Measurements from ENCODE around the gene TMEM235. TPM values are rescaled to one million over a fixed set of nuclear protein-coding genes. Genes with fewer than 3 reads are reported as not detected.

TMEM235 gene
- total and polyA plus RNA-seq, 4 donors = 0.02 TPM; not detected in 3

DNA sequence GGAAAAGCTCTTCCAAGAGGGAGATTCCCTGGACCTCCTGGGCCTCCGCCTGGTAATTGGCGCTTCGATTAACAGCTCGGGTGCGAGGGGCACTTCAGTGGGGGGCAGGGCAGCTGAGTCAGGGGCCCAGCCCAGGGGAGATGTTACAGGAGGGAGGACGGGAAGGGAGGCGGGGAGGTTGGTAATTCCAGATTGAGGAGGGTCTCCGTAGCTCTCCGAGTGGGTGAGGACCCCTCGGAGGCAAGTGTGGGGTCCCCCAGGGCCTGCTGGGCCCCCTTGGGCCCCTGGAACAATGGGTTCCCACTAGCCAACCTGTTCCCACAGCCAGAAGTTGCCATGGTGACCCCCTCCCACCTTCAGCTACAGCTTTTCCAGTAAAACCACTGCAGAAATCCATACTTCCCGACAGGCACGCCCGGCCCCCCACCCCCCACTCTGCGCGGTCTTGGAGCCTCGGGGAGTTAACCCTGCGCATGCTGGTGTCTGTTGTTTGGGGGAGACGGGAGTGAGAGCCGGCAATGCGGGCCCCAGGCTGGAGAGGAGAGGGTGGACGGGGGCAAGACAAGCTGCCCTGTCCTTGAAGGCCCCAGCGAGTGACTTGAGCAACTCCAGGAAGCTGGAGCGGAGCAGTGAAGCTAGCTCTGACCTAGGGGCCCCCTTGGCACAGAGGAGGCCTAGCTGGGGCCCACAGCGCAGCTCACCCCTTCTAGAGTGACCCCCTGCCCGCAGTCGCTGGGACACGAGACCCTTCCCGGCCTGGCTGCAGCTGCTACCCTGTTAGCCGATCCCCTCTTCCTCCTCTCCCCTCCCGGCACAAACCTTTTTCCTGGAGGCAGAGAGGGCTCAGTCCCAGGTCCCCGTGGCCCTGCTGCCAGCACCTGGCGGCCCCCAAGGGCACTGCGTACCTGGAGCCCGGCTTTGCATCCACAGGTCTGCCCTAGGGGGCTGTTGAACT is 37.8 kb downstream of the TMEM235 start:
- 44% methylated on average over 34 of the region's 34 CpGs for WGBS
- no peak for DNase-seq (ENCODE audit: low spot score)
- peaks cover 10 to 24% (median 18%) of the 10 kb centered on the region in 4 donors for H3K4me1 ChIP-seq (ENCODE audit: control insufficient read depth in 4 of 4, insufficient read depth in 4 of 4, low read length in 3 of 4)

More for the DNA sequence above, 37.8 kb downstream of the TMEM235 start:
- peak overlapping the region in 1 of 2 donors; percentile 37 for H3K27ac ChIP-seq (ENCODE audit: low read depth in 1 of 2, low read length in 2 of 2)
- no peaks in the 10 kb centered on the region for H3K9me3 ChIP-seq (ENCODE audit: control insufficient read depth in 4 of 4, low read length in 3 of 4)
- TF ChIP-seq, protein P1, sequence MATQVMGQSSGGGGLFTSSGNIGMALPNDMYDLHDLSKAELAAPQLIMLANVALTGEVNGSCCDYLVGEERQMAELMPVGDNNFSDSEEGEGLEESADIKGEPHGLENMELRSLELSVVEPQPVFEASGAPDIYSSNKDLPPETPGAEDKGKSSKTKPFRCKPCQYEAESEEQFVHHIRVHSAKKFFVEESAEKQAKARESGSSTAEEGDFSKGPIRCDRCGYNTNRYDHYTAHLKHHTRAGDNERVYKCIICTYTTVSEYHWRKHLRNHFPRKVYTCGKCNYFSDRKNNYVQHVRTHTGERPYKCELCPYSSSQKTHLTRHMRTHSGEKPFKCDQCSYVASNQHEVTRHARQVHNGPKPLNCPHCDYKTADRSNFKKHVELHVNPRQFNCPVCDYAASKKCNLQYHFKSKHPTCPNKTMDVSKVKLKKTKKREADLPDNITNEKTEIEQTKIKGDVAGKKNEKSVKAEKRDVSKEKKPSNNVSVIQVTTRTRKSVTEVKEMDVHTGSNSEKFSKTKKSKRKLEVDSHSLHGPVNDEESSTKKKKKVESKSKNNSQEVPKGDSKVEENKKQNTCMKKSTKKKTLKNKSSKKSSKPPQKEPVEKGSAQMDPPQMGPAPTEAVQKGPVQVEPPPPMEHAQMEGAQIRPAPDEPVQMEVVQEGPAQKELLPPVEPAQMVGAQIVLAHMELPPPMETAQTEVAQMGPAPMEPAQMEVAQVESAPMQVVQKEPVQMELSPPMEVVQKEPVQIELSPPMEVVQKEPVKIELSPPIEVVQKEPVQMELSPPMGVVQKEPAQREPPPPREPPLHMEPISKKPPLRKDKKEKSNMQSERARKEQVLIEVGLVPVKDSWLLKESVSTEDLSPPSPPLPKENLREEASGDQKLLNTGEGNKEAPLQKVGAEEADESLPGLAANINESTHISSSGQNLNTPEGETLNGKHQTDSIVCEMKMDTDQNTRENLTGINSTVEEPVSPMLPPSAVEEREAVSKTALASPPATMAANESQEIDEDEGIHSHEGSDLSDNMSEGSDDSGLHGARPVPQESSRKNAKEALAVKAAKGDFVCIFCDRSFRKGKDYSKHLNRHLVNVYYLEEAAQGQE (IDR thresholded peaks at IDR 0.05) = no peak
- TF ChIP-seq GABPA (IDR thresholded peaks at IDR 0.05 in 1 of 2, conservative IDR thresholded peaks at IDR 0.05 in 1 of 2) (no peak), HNF4A (conservative IDR thresholded peaks at IDR 0.05) (no peak), TAF1 (conservative IDR thresholded peaks at IDR 0.05) (no peak), EGR1 (IDR thresholded peaks at IDR 0.05; ENCODE audit: low read depth in 2 of 2) (no peak), SP1 (IDR thresholded peaks at IDR 0.05) (no peak), HNF4G (IDR thresholded peaks at IDR 0.05) (no peak), FOXA2 (IDR thresholded peaks at IDR 0.05) (no peak), NR2F2 (IDR thresholded peaks at IDR 0.05) (no peak), JUND (IDR thresholded peaks at IDR 0.05) (no peak), YY1 (IDR thresholded peaks at IDR 0.05) (no peak)
- TF ChIP-seq, protein P2, sequence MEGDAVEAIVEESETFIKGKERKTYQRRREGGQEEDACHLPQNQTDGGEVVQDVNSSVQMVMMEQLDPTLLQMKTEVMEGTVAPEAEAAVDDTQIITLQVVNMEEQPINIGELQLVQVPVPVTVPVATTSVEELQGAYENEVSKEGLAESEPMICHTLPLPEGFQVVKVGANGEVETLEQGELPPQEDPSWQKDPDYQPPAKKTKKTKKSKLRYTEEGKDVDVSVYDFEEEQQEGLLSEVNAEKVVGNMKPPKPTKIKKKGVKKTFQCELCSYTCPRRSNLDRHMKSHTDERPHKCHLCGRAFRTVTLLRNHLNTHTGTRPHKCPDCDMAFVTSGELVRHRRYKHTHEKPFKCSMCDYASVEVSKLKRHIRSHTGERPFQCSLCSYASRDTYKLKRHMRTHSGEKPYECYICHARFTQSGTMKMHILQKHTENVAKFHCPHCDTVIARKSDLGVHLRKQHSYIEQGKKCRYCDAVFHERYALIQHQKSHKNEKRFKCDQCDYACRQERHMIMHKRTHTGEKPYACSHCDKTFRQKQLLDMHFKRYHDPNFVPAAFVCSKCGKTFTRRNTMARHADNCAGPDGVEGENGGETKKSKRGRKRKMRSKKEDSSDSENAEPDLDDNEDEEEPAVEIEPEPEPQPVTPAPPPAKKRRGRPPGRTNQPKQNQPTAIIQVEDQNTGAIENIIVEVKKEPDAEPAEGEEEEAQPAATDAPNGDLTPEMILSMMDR (IDR thresholded peaks at IDR 0.05; ENCODE audit: low read depth, low read length, missing input control) = no peak
- TF ChIP-seq, protein P3, sequence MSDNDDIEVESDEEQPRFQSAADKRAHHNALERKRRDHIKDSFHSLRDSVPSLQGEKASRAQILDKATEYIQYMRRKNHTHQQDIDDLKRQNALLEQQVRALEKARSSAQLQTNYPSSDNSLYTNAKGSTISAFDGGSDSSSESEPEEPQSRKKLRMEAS (IDR thresholded peaks at IDR 0.05) = no peak
- TF ChIP-seq, protein P4, sequence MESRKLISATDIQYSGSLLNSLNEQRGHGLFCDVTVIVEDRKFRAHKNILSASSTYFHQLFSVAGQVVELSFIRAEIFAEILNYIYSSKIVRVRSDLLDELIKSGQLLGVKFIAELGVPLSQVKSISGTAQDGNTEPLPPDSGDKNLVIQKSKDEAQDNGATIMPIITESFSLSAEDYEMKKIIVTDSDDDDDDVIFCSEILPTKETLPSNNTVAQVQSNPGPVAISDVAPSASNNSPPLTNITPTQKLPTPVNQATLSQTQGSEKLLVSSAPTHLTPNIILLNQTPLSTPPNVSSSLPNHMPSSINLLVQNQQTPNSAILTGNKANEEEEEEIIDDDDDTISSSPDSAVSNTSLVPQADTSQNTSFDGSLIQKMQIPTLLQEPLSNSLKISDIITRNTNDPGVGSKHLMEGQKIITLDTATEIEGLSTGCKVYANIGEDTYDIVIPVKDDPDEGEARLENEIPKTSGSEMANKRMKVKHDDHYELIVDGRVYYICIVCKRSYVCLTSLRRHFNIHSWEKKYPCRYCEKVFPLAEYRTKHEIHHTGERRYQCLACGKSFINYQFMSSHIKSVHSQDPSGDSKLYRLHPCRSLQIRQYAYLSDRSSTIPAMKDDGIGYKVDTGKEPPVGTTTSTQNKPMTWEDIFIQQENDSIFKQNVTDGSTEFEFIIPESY (IDR thresholded peaks at IDR 0.05) = no peak
- TF ChIP-seq, protein P5, sequence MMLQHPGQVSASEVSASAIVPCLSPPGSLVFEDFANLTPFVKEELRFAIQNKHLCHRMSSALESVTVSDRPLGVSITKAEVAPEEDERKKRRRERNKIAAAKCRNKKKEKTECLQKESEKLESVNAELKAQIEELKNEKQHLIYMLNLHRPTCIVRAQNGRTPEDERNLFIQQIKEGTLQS (IDR thresholded peaks at IDR 0.05) = no peak
- H3K9ac ChIP-seq (ENCODE audit: low read depth in 1 of 2, low read length in 2 of 2) = no peak overlapping the region
- H3K36me3 ChIP-seq (ENCODE audit: control insufficient read depth in 4 of 4, insufficient read depth in 3 of 4, low read depth in 1 of 4, low read length in 3 of 4) = no peaks in the 10 kb centered on the region
- H3K4me3 ChIP-seq (ENCODE audit: low read depth in 1 of 3, low read length in 3 of 3) = peak overlapping the region in 1 of 3 donors; percentile 9
- no peaks in the 10 kb centered on the region for H3K27me3 ChIP-seq (ENCODE audit: control insufficient read depth in 4 of 4, insufficient read depth in 4 of 4, low read length in 3 of 4)

All from liver (tissue), 9 donors.